Activated effector memory CD4-positive, alpha-beta T cell treated with anti-CD3 and anti-CD28 coated beads, Interleukin-2, amount 50 U/mL, for 16 hours (primary cell): ENCODE data around the gene TNFSF8.
A peak's percentile ranks its signal among the peaks of the same experiment; 100 is the strongest.

Experiments used
- DNase-seq: peaks from one replicate; pipeline ENCODE4 v3.0.0-alpha.2; 2020

Gene TNFSF8

GRCh38 chr9:114930056-114930812, at the start of gene TNFSF8:
Gene TNFSF8, minus strand, starts transcription at chr9:114930591. Its CDS starts 288 bp downstream, at chr9:114930303.
- peak; percentile 88 for DNase-seq

- no peak for DNase-seq
Measured at GRCh38 chr9:114973216-114973615, 42.8 kb upstream of the TNFSF8 start.

GRCh38 chr9:114972510-114973136, 42.2 kb upstream of the TNFSF8 start:
- no peak for DNase-seq

- DNase-seq, result no peak
Measured at GRCh38 chr9:114969269-114969668, 38.9 kb upstream of the TNFSF8 start.

- no peak for DNase-seq
Measured at GRCh38 chr9:114968671-114969070, 38.3 kb upstream of the TNFSF8 start.

GRCh38 chr9:114965564-114965963, 35.2 kb upstream of the TNFSF8 start:
- DNase-seq, result no peak

- no peak for DNase-seq
Measured at GRCh38 chr9:114962809-114963208, 32.4 kb upstream of the TNFSF8 start.

GRCh38 chr9:114960276-114960675, 29.9 kb upstream of the TNFSF8 start:
- no peak for DNase-seq

GRCh38 chr9:114958844-114959235, 28.4 kb upstream of the TNFSF8 start:
- no peak for DNase-seq

- DNase-seq, result peak; percentile 79
Measured at GRCh38 chr9:114958021-114958843, 27.8 kb upstream of the TNFSF8 start.

- DNase-seq, result no peak
Measured at GRCh38 chr9:114957558-114957957, 27.2 kb upstream of the TNFSF8 start.

- no peak for DNase-seq
Measured at GRCh38 chr9:114954956-114955582, 24.7 kb upstream of the TNFSF8 start.

- DNase-seq, result no peak
Measured at GRCh38 chr9:114953959-114954358, 23.6 kb upstream of the TNFSF8 start.

- no peak for DNase-seq
Measured at GRCh38 chr9:114953046-114953445, 22.7 kb upstream of the TNFSF8 start.

- no peak for DNase-seq
Measured at GRCh38 chr9:114950761-114951160, 20.4 kb upstream of the TNFSF8 start.

- no peak for DNase-seq
Measured at GRCh38 chr9:114947058-114947457, 16.7 kb upstream of the TNFSF8 start.

- no peak for DNase-seq
Measured at GRCh38 chr9:114945616-114946412, 15.4 kb upstream of the TNFSF8 start.

- no peak for DNase-seq
Measured at GRCh38 chr9:114941376-114941775, 11.0 kb upstream of the TNFSF8 start.

- DNase-seq, result no peak
Measured at GRCh38 chr9:114938687-114939575, 8.5 kb upstream of the TNFSF8 start.

GRCh38 chr9:114937516-114937915, 7.1 kb upstream of the TNFSF8 start:
- no peak for DNase-seq

- DNase-seq, result no peak
Measured at GRCh38 chr9:114936581-114936980, 6.2 kb upstream of the TNFSF8 start.
